Measurements from ENCODE around the gene ACAP1. TPM values are rescaled to one million over a fixed set of nuclear protein-coding genes. Genes with fewer than 3 reads are reported as not detected.
A peak's percentile ranks its signal among the peaks of the same experiment; 100 is the strongest.

ACAP1 gene
- total and polyA plus RNA-seq, 9 of the 15 experiments (the other 6 are each of a cell fraction or from before 2014, with no cell fraction given), result 0.15 to 8.5 (median 2.4) TPM

GRCh38 chr17:7313088-7313889 is 23.0 kb upstream of the ACAP1 start:
- peak; percentile 69 for ATAC-seq
- peak; percentile 70 for FAIRE-seq
- H3K4me2 ChIP-seq (ENCODE audit: insufficient read depth, low read length), result peak overlapping the region; percentile 86
- H3K9me1 ChIP-seq (ENCODE audit: control insufficient read depth, insufficient read depth, low read length), result peaks cover 11% of the 10 kb centered on the region
- no peaks in the 10 kb centered on the region for H3K27me3 ChIP-seq (ENCODE audit: control insufficient read depth in 2 of 2, insufficient read depth in 2 of 2, low read length in 2 of 2)
- ChIA-PET CTCF (ENCODE audit: low intra/inter-chr PET ratio) (no interaction called here), POLR2A (interaction anchor here (0.5 to 2.6 kb wide), 11 partner anchors 12 to 267 kb away, joined by 3 to 21 read pairs (median 4); partner anchors contain the start of genes NEURL4, NLGN2 and SLC2A4)
- H3K4me3 ChIP-seq, result peak overlapping the region; percentile 93; the same call in 1 of the 2 replicates
- peaks cover 39% of the 10 kb centered on the region for H4K20me1 ChIP-seq (replicated peaks; ENCODE audit: control insufficient read depth, insufficient read depth, low read length)
- H3K27ac ChIP-seq (ENCODE audit: extremely low read depth, low read depth, low read length), result peak overlapping the region; percentile 6; the same call in 1 of the 3 replicates
- WGBS (ENCODE audit: insufficient coverage, low coverage, missing lambda C conversion rate), result 49% methylated on average over 5 of the region's 7 CpGs
- in situ Hi-C loops (cut with MboI), result no loop called here
- H3K9ac ChIP-seq (ENCODE audit: insufficient read depth in 1 of 2, low read depth in 2 of 2, low read length in 2 of 2), result peak overlapping the region in 1 of 2 experiments; percentile 59; a peak in 1 of 4 replicates
- H2AFZ ChIP-seq (ENCODE audit: low read depth, low read length), result no peak overlapping the region
- peaks cover 22 to 35% of the 10 kb centered on the region in 2 experiments for H3K4me1 ChIP-seq (replicated peaks in 1 of 2; ENCODE audit: control insufficient read depth in 2 of 2, insufficient read depth in 2 of 2, low read length in 2 of 2)
- peaks cover 45% of the 10 kb centered on the region for H3K79me2 ChIP-seq (ENCODE audit: control insufficient read depth, insufficient read depth, low read length)
- no TSS peak for BruUV-seq (replicated peaks)
- H3K36me3 ChIP-seq (ENCODE audit: control insufficient read depth, insufficient read depth, low read length), result peaks cover 78% of the 10 kb centered on the region
- intact Hi-C loops (cut with micrococcal nuclease), result no loop called here
- no peaks in the 10 kb centered on the region for H3K9me3 ChIP-seq (replicated peaks; ENCODE audit: control insufficient read depth, insufficient read depth, low read depth, low read length)
- peak in 2 of 4 experiments; percentile 30 to 51 for DNase-seq (ENCODE audit: extremely low read depth in 1 of 4, low spot score in 3 of 4)
- TF ChIP-seq CC2D1A (IDR thresholded peaks at IDR 0.05), result no peak
- TF ChIP-seq GABPB2 (CRISPR knock-in tag; conservative IDR thresholded peaks at IDR 0.05), result no peak
- TF ChIP-seq SUPT5H (IDR thresholded peaks at IDR 0.05), result peak; percentile 77
- peak; percentile 76 for TF ChIP-seq POLR2B (IDR thresholded peaks at IDR 0.05; ENCODE audit: low read depth, partially characterized antibody)
- 0 out of 2 replicates have a peak, but pooled peaks have one; percentile 26 for TF ChIP-seq KAT7 (CRISPR knock-in tag; IDR thresholded peaks at IDR 0.05; ENCODE audit: borderline replicate concordance)
- no peak for TF ChIP-seq BRF2 (IDR thresholded peaks at IDR 0.05; ENCODE audit: borderline replicate concordance, insufficient read depth, insufficient read length)
- peak; percentile 73; the same call in 1 of the 2 replicates for TF ChIP-seq POLR2AphosphoS2 (IDR thresholded peaks at IDR 0.05; ENCODE audit: low read length)
- no peak for TF ChIP-seq USF2 (CRISPR knock-in tag; IDR thresholded peaks at IDR 0.05)
- TF ChIP-seq POLR2A (conservative IDR thresholded peaks at IDR 0.05), result peak; percentile 81
- TF ChIP-seq POLR2AphosphoS5 (IDR thresholded peaks at IDR 0.05; ENCODE audit: control insufficient read depth, insufficient read depth, low read depth, low read length), result peak; percentile 74; the same call in 1 of the 2 replicates
- TF ChIP-seq ARHGAP35 (IDR thresholded peaks at IDR 0.05; ENCODE audit: partially characterized antibody), result no peak
- no peak for TF ChIP-seq ZEB2 (IDR thresholded peaks at IDR 0.05)
- TF ChIP-seq ZNF707 (CRISPR knock-in tag; conservative IDR thresholded peaks at IDR 0.05), result no peak
- TF ChIP-seq CTCF (IDR thresholded peaks at IDR 0.05 in 2 of 3, conservative IDR thresholded peaks at IDR 0.05 in 1 of 3; ENCODE audit: insufficient read depth in 2 of 3, low read depth in 1 of 3, low read length in 3 of 3), result 0 out of 6 replicates have a peak, but pooled peaks of 2 of the 3 experiments have one; percentile 16 to 24
- peak; percentile 5; the same call in 1 of the 2 replicates for TF ChIP-seq THRB (CRISPR knock-in tag; conservative IDR thresholded peaks at IDR 0.05)
- TF ChIP-seq BACH1 (tag; IDR thresholded peaks at IDR 0.05), result no peak
- TF ChIP-seq ZBTB8A (IDR thresholded peaks at IDR 0.05; ENCODE audit: partially characterized antibody), result no peak

All from K562 (cell line).